Large intestine (tissue), 12 donors: ENCODE data around the gene SYNDIG1. TPM values are rescaled to one million over a fixed set of nuclear protein-coding genes. Genes with fewer than 3 reads are reported as not detected.

ENCODE experiments used
- DNase-seq, 2 donors: peaks; one replicate each; pipeline versions ENCODE4 v3.0.0 to v3.0.0-alpha.2; 2013
- H3K27ac ChIP-seq: one replicate; pipeline ENCODE4 v1.5.1; 2013; ENCODE audit warnings: low read length
- H3K27me3 ChIP-seq: 2 replicates; pipeline ENCODE4 v1.6.1; 2013; ENCODE audit warnings: low read length; ENCODE audit not compliant: control insufficient read depth, insufficient read depth
- H3K36me3 ChIP-seq: 2 replicates; pipeline ENCODE4 v1.6.1; 2013; ENCODE audit warnings: low read length; ENCODE audit not compliant: control insufficient read depth, insufficient read depth
- H3K4me1 ChIP-seq: one replicate; pipeline ENCODE4 v1.6.1; 2013; ENCODE audit warnings: low read length; ENCODE audit not compliant: control insufficient read depth, insufficient read depth
- H3K4me3 ChIP-seq: one replicate; pipeline ENCODE4 v1.5.1; 2013; ENCODE audit warnings: low read length
- H3K9me3 ChIP-seq: one replicate; pipeline ENCODE4 v1.6.1; 2013; ENCODE audit warnings: mild to moderate bottlenecking, low read depth, low read length, moderate library complexity; ENCODE audit not compliant: control insufficient read depth
- WGBS: methylation state at CpG from one replicate; pipeline ENCODE4 v1.1.5; 2013; ENCODE audit warnings: low lambda C conversion rate; ENCODE audit not compliant: insufficient coverage; 5-methylcytosine and 5-hydroxymethylcytosine counted together
- long read RNA-seq, 11 donors: transcript quantifications; one replicate each; lab custom pipeline, GENCODE V29; 2026
- polyA plus RNA-seq: library from polyadenylated mRNA; unstranded; fragments of 120-200 nt; gene quantifications from one replicate; pipeline ENCODE4 v1.2.1, GENCODE V29; 2013

The SYNDIG1 gene
- 2.0 TPM for polyA plus RNA-seq
- long read RNA-seq, donor 1 = 0 reads
- long read RNA-seq, donor 2 = 0 reads
- long read RNA-seq, donor 3, partial matches to known transcripts = 0 of 1 reads
- long read RNA-seq, donor 3, other reads (novel, unspliced or antisense) = 0 of 1 reads
- long read RNA-seq, donor 4 = 0 reads
- long read RNA-seq, donor 5, partial matches to known transcripts = 0 of 1 reads
- long read RNA-seq, donor 5, other reads (novel, unspliced or antisense) = 0 of 1 reads
- long read RNA-seq, donor 6, partial matches to known transcripts = 6 of 7 reads
- long read RNA-seq, donor 6, other reads (novel, unspliced or antisense) = 0 of 7 reads
- long read RNA-seq, donor 7, partial matches to known transcripts = 0 of 1 reads
- long read RNA-seq, donor 7, other reads (novel, unspliced or antisense) = 0 of 1 reads
- long read RNA-seq, donor 8, partial matches to known transcripts = 0 of 1 reads
- long read RNA-seq, donor 8, other reads (novel, unspliced or antisense) = 0 of 1 reads
- long read RNA-seq, donor 9 = 0 reads
- long read RNA-seq, donor 10 = 0 reads
- long read RNA-seq, donor 11 = 0 reads

GRCh38 chr20:24469116-24469893, at the start of gene SYNDIG1:
TSS of gene SYNDIG1 (plus strand) at chr20:24469629. CDS start at chr20:24543098, 73,469 bp downstream.
- Histone ChIP-seq H3K4me3 (peak within 1 kb of the TSS; percentile 38), H3K36me3 (no peaks in the 10 kb centered on the region), H3K9me3 (no peaks in the 10 kb centered on the region), H3K27ac (no peak within 1 kb of the TSS), H3K27me3 (peaks cover 34% of the 10 kb centered on the region), H3K4me1 (peaks cover 11% of the 10 kb centered on the region)
- WGBS = no CpG with 5 or more reads among the region's 91 CpGs
- DNase-seq = peak in 1 of 2 donors; percentile 59

DNA sequence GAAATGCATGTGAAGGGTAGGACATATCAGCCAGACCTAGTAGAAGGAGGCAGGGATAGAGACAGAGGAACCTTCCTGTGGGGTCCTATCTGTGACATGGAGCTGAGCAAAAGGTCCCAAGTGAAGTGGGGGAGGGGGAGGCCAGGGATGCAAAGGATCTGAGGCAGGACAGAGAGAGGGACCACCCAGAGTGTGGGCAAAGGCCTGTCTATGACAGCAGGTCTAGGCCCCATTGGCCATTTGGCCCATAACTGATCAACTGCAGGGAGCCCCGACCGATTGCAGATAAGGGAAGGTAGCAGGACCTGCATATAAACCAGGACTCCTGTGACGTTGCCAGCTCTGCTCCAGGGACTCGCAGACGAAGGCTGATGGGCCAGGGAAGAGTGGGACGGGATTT, 49.6 kb upstream of the SYNDIG1 start:
- no CpG with 5 or more reads among the region's 6 CpGs for WGBS
- H3K4me3 ChIP-seq = no peak overlapping the region
- DNase-seq = no peak
- H3K9me3 ChIP-seq = no peaks in the 10 kb centered on the region
- H3K27ac ChIP-seq = no peak overlapping the region
- no peaks in the 10 kb centered on the region for H3K27me3 ChIP-seq
- no peaks in the 10 kb centered on the region for H3K4me1 ChIP-seq
- H3K36me3 ChIP-seq = no peaks in the 10 kb centered on the region

- WGBS = no CpG with 5 or more reads among the region's 4 CpGs
- H3K27ac ChIP-seq = no peak overlapping the region
- no peaks in the 10 kb centered on the region for H3K9me3 ChIP-seq
- no peaks in the 10 kb centered on the region for H3K36me3 ChIP-seq
- no peak for DNase-seq
- no peaks in the 10 kb centered on the region for H3K4me1 ChIP-seq
- no peak overlapping the region for H3K4me3 ChIP-seq
- H3K27me3 ChIP-seq = no peaks in the 10 kb centered on the region
These were observed 48.9 kb upstream of the SYNDIG1 start for GRCh38 chr20:24420567-24420966.

DNA sequence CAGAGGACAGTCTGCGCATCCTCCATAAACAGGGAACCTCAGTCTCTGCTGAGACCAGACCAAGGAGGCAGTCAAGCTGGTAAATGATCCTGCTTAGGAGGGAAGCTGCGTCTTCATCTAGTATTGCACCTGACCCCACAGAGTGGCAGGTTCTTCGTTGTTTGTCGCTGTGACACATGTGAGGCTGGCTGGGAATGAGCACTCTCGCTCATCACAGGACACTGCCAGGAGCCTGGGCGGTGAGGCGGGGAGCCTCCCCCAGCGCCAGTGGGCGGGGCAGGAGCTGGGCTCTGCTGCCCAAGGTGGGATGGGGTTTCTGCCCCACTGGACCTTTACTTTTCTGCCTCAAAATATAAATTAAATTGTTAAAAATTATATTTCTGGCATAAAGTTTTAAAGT, 48.4 kb upstream of the SYNDIG1 start:
- no peak for DNase-seq
- Histone ChIP-seq H3K36me3 (no peaks in the 10 kb centered on the region), H3K4me1 (no peaks in the 10 kb centered on the region), H3K27me3 (no peaks in the 10 kb centered on the region), H3K27ac (no peak overlapping the region), H3K9me3 (no peaks in the 10 kb centered on the region), H3K4me3 (no peak overlapping the region)
- no CpG with 5 or more reads among the region's 9 CpGs for WGBS

DNA sequence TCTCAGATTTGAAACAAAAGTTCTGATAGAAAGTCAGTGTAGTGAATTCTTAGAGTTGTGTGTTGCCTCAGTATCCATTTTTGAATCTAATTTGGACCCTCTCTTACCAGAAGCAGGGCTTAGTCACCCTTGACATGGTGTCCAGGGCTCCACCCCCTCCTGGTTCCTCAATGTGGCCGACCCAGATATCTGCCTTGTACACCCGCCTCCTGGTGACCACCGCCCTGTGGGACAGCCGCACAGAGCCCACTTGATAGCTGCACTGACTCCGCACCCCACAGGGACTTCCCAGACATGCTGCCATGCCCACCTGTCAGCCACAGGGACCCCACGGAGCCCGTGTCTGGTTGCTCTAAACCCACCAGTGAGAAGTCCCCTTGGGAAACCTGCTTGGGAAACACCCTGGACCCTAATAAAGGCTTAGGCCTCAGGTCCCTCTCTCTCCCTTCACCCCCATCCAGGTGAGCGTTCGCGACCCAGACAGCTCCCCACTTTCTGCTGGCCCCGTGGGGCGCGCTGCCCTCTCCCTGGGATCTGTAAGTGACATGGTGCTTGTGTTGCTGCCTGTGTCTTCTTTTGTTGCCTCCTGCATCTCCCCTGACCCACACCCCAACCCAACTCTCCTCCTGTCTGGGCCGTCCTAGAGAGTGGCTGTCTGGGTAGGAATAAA, 47.2 kb upstream of the SYNDIG1 start:
- DNase-seq = no peak
- H3K27me3 ChIP-seq = no peaks in the 10 kb centered on the region
- WGBS = no CpG with 5 or more reads among the region's 14 CpGs
- H3K36me3 ChIP-seq = no peaks in the 10 kb centered on the region
- no peaks in the 10 kb centered on the region for H3K9me3 ChIP-seq
- no peaks in the 10 kb centered on the region for H3K4me1 ChIP-seq
- H3K4me3 ChIP-seq = no peak overlapping the region
- H3K27ac ChIP-seq = no peak overlapping the region

DNA sequence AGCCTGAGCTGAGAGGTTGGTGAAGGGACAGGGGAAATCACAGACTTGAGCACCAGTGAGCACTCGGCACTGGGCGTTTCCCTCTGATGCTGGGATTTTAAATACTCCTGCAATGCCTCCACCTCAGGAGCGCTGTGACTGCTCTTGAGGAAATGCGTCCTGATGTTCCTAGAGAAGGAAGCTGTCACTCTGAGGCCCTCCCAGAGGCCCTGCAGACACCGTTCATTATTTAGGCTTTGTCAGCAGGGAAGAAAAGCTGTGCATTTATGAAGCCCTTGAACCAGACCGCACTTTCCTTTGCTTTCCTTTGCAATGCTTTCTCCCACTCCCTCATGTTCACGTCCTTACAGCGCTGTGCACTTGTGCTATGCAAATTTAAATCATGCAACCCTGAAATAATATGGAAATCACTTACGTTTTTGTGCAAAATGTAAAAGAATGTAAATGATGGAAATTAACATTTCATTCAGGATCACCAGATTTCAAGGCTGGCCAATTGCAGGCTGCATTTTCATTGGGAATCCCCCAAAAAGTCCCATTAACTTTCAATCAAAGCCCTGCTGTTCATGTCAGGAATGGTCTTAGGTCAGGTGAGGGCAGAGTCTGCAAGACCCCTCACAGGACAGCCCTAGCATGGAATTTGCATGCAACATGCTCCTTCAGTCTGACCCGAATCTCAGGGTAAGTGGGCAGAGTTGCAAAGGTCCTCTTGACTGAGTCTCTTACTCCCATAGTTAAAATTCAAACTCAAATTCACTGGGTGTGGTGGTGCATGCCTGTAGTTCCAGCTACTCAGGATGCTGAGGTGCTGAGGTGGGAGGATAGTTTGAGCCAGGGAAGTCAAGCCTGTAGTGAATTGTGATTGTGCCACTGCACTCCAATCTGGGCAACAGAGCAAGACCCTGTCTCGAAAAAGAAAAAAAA, 45.8 kb upstream of the SYNDIG1 start:
- no peak for DNase-seq
- Histone ChIP-seq H3K4me3 (no peak overlapping the region), H3K36me3 (no peaks in the 10 kb centered on the region), H3K9me3 (no peaks in the 10 kb centered on the region), H3K27ac (no peak overlapping the region), H3K4me1 (no peaks in the 10 kb centered on the region), H3K27me3 (no peaks in the 10 kb centered on the region)
- no CpG with 5 or more reads among the region's 11 CpGs for WGBS

DNA sequence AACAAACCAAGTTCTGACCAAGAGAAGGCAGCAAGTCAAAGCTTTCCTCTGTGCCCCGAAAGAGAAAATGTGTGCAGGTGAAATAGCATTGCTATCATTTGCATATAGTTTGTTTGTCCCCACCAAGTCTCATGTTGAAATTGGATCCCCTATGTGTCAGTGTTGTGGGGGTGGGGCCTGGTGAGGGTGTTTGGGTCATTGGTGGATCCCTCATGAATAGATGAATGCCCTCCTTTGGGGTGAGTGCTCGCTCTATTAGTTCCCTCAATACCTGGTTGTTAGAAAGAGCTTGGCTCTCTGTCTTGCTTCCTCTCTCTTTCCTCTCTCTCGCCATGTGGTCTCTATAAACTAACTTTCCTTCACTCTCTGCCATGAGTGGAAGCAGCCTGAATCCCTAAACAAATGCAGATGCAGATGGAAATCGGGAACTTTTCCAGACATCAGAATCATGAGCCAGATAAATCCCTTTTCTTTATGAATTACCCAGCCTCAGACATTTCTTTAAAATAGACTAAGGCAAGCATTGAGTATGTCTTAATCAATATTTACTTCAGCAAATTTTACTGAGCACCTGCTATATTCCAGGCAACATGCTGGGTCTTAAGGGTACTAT, 43.8 kb upstream of the SYNDIG1 start:
- WGBS = 90% methylated on average over 2 of the region's 4 CpGs
- Histone ChIP-seq H3K36me3 (no peaks in the 10 kb centered on the region), H3K4me3 (no peak overlapping the region), H3K27me3 (no peaks in the 10 kb centered on the region), H3K9me3 (no peaks in the 10 kb centered on the region), H3K27ac (no peak overlapping the region), H3K4me1 (no peaks in the 10 kb centered on the region)
- no peak for DNase-seq

- DNase-seq = no peak
- H3K36me3 ChIP-seq = no peaks in the 10 kb centered on the region
- H3K27ac ChIP-seq = peak overlapping the region; percentile 38
- 80% methylated on average over 1 of the region's 6 CpGs for WGBS
- peaks cover 16% of the 10 kb centered on the region for H3K4me1 ChIP-seq
- H3K4me3 ChIP-seq = no peak overlapping the region
- no peaks in the 10 kb centered on the region for H3K27me3 ChIP-seq
- peaks cover 4% of the 10 kb centered on the region for H3K9me3 ChIP-seq
These were observed 38.0 kb upstream of the SYNDIG1 start for GRCh38 chr20:24431279-24432045.

DNA sequence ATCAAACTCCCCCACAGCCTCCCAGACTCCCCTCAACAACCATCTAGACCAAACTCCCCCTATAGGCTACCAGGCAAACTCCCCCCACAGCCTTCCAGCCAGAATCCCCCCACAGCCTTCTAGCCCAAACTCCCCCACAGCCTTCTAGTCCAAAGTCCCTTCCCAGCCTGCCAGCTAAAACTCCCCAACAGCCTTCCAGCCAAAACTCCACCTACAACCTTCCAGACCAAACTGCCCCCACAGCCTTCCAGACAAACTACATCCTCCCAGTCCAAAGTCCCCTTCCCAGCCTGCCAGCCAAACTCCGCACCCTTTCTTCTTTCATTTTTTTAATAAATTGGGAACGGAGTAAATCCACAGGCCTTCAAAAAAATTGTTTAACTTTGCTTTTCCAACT, 37.4 kb upstream of the SYNDIG1 start:
- WGBS = 11% methylated on average over 1 of the region's 2 CpGs
- no peaks in the 10 kb centered on the region for H3K27me3 ChIP-seq
- H3K4me1 ChIP-seq = peaks cover 20% of the 10 kb centered on the region
- H3K27ac ChIP-seq = peak overlapping the region; percentile 38
- no peak overlapping the region for H3K4me3 ChIP-seq
- H3K36me3 ChIP-seq = no peaks in the 10 kb centered on the region
- peak; percentile 52 to 68 for DNase-seq
- peaks cover 4% of the 10 kb centered on the region for H3K9me3 ChIP-seq
